Astrocyte (in vitro differentiated cells and primary cell): ENCODE results near the gene SLC10A2. TPM values are rescaled to one million over a fixed set of nuclear protein-coding genes. Genes with fewer than 3 reads are reported as not detected.

Source experiments
- DNase-seq: peaks from one replicate; pipeline ENCODE4 v3.0.0-alpha.2; 2010; ENCODE audit warnings: low read depth
- FAIRE-seq: peaks from 2 replicates; lab custom pipeline; 2011; peaks lifted over from hg19 to GRCh38; lab: Jason Lieb, UNC
- H2AFZ ChIP-seq: 2 replicates; pipeline ENCODE4 v1.6.0; 2012; ENCODE audit warnings: low read depth, low read length, inconsistent platforms
- H3K27ac ChIP-seq: 2 replicates; pipeline ENCODE4 v1.5.1; 2011; ENCODE audit warnings: low read depth, low read length, inconsistent platforms
- H3K27me3 ChIP-seq: 2 replicates; pipeline ENCODE4 v1.6.0; 2011; ENCODE audit warnings: low read length, inconsistent platforms; ENCODE audit not compliant: insufficient read depth
- H3K36me3 ChIP-seq: 2 replicates; pipeline ENCODE4 v1.5.1; 2011; ENCODE audit warnings: low read length, inconsistent platforms; ENCODE audit not compliant: insufficient read depth
- H3K4me1 ChIP-seq: 2 replicates; pipeline ENCODE4 v1.5.1; 2011; ENCODE audit warnings: low read length, inconsistent platforms; ENCODE audit not compliant: insufficient read depth
- H3K4me2 ChIP-seq: 2 replicates; pipeline ENCODE4 v1.6.0; 2012; ENCODE audit warnings: low read length, inconsistent platforms
- H3K4me3 ChIP-seq: 2 replicates; pipeline ENCODE4 v1.5.1; 2011; ENCODE audit warnings: low read depth, mild to moderate bottlenecking, low read length, inconsistent platforms; ENCODE audit not compliant: insufficient read depth
- H3K79me2 ChIP-seq: 2 replicates; pipeline ENCODE4 v1.6.0; 2012; ENCODE audit warnings: mild to moderate bottlenecking, low read length, inconsistent platforms; ENCODE audit not compliant: insufficient read depth
- H3K9ac ChIP-seq: 2 replicates; pipeline ENCODE4 v1.6.0; 2012; ENCODE audit warnings: mild to moderate bottlenecking, low read length, inconsistent platforms
- H3K9me3 ChIP-seq: 2 replicates; pipeline ENCODE4 v1.5.1; 2012; ENCODE audit warnings: low read depth, mild to moderate bottlenecking, low read length, inconsistent platforms; ENCODE audit not compliant: insufficient read depth
- H4K20me1 ChIP-seq: 2 replicates; pipeline ENCODE4 v1.6.0; 2012; ENCODE audit warnings: low read length, inconsistent platforms; ENCODE audit not compliant: insufficient read depth
- H3K27ac Mint-ChIP-seq: one replicate; pipeline ENCODE4 v1.8.0; 2021; ENCODE audit warnings: mild to moderate bottlenecking, mixed read lengths; ENCODE audit not compliant: unreplicated experiment
- H3K27me3 Mint-ChIP-seq: one replicate; pipeline ENCODE4 v1.8.0; 2021; ENCODE audit warnings: low read depth, mixed read lengths; ENCODE audit not compliant: unreplicated experiment
- H3K36me3 Mint-ChIP-seq: one replicate; pipeline ENCODE4 v1.8.0; 2021; ENCODE audit warnings: low read depth, mixed read lengths; ENCODE audit not compliant: unreplicated experiment
- H3K4me1 Mint-ChIP-seq: one replicate; pipeline ENCODE4 v1.8.0; 2021; ENCODE audit warnings: low read depth, mixed read lengths; ENCODE audit not compliant: unreplicated experiment
- H3K4me3 Mint-ChIP-seq: one replicate; pipeline ENCODE4 v1.8.0; 2021; ENCODE audit warnings: mild to moderate bottlenecking, moderate library complexity, mixed read lengths; ENCODE audit not compliant: unreplicated experiment
- H3K9me3 Mint-ChIP-seq: one replicate; pipeline ENCODE4 v1.8.0; 2021; ENCODE audit warnings: mild to moderate bottlenecking, mixed read lengths; ENCODE audit not compliant: unreplicated experiment
- CTCF ChIP-seq: IDR thresholded peaks from 2 replicates; pipeline ENCODE4 v1.5.1; 2011; ENCODE audit warnings: low read depth, mild to moderate bottlenecking, inconsistent platforms, low read length, moderate library complexity; ENCODE audit not compliant: insufficient read depth
- EZH2 ChIP-seq: IDR thresholded peaks from 2 replicates; pipeline ENCODE4 v1.6.1; 2012; ENCODE audit warnings: mild to moderate bottlenecking, low read length, inconsistent platforms; ENCODE audit not compliant: insufficient read depth
- total RNA-seq: library from RNA; stranded (reverse); gene quantifications from 2 replicates; pipeline ENCODE4 v1.2.1, GENCODE V29; 2021

SLC10A2 gene
- total RNA-seq, 1 donor from 2014 or later, result not detected

- Histone ChIP-seq H3K4me1 (no peaks in the 10 kb centered on the region), H3K4me3 (no peak overlapping the region), H4K20me1 (no peaks in the 10 kb centered on the region), H3K36me3 (no peaks in the 10 kb centered on the region), H3K9ac (no peak overlapping the region), H2AFZ (no peak overlapping the region), H3K9me3 (no peaks in the 10 kb centered on the region), H3K79me2 (no peaks in the 10 kb centered on the region), H3K27me3 (no peaks in the 10 kb centered on the region), H3K4me2 (no peak overlapping the region), H3K27ac (no peak overlapping the region)
- TF ChIP-seq EZH2 (no peak), CTCF (no peak)
- no peak for FAIRE-seq
- Mint-ChIP-seq H3K27me3 (no peaks in the 10 kb centered on the region), H3K36me3 (no peaks in the 10 kb centered on the region), H3K4me1 (no peaks in the 10 kb centered on the region), H3K9me3 (no peaks in the 10 kb centered on the region), H3K4me3 (no peak overlapping the region), H3K27ac (no peak overlapping the region)
- DNase-seq, result no peak
Observed at GRCh38 chr13:103066781-103067345, 646 bp upstream of the SLC10A2 start.

- Mint-ChIP-seq H3K27ac (no peak overlapping the region), H3K27me3 (no peaks in the 10 kb centered on the region), H3K36me3 (no peaks in the 10 kb centered on the region), H3K9me3 (peaks cover 2% of the 10 kb centered on the region), H3K4me3 (no peak overlapping the region), H3K4me1 (no peaks in the 10 kb centered on the region)
- H3K36me3 ChIP-seq, result no peaks in the 10 kb centered on the region
- H4K20me1 ChIP-seq, result no peaks in the 10 kb centered on the region
- no peaks in the 10 kb centered on the region for H3K79me2 ChIP-seq
- H3K9ac ChIP-seq, result no peak overlapping the region
- H2AFZ ChIP-seq, result no peak overlapping the region
- no peak for TF ChIP-seq CTCF
- TF ChIP-seq EZH2, result no peak
- H3K27me3 ChIP-seq, result no peaks in the 10 kb centered on the region
- H3K9me3 ChIP-seq, result peaks cover 3% of the 10 kb centered on the region
- no peak overlapping the region for H3K4me3 ChIP-seq
- no peak for DNase-seq
- no peaks in the 10 kb centered on the region for H3K4me1 ChIP-seq
- H3K27ac ChIP-seq, result no peak overlapping the region
- FAIRE-seq, result no peak
- H3K4me2 ChIP-seq, result no peak overlapping the region
Observed at GRCh38 chr13:103063376-103063775, 2.8 kb downstream of the SLC10A2 start.

- H3K27me3 Mint-ChIP-seq, result no peaks in the 10 kb centered on the region
- no peak for FAIRE-seq
- H3K9me3 ChIP-seq, result peaks cover 3% of the 10 kb centered on the region
- no peak overlapping the region for H3K27ac Mint-ChIP-seq
- H3K9ac ChIP-seq, result no peak overlapping the region
- H3K36me3 Mint-ChIP-seq, result no peaks in the 10 kb centered on the region
- no peaks in the 10 kb centered on the region for H3K4me1 ChIP-seq
- H2AFZ ChIP-seq, result no peak overlapping the region
- no peaks in the 10 kb centered on the region for H3K27me3 ChIP-seq
- H3K4me3 Mint-ChIP-seq, result no peak overlapping the region
- no peaks in the 10 kb centered on the region for H3K79me2 ChIP-seq
- no peak for DNase-seq
- no peak overlapping the region for H3K4me2 ChIP-seq
- H3K9me3 Mint-ChIP-seq, result peaks cover 10% of the 10 kb centered on the region
- H3K4me3 ChIP-seq, result no peak overlapping the region
- H3K36me3 ChIP-seq, result no peaks in the 10 kb centered on the region
- no peaks in the 10 kb centered on the region for H3K4me1 Mint-ChIP-seq
- H4K20me1 ChIP-seq, result no peaks in the 10 kb centered on the region
- no peak overlapping the region for H3K27ac ChIP-seq
- no peak for TF ChIP-seq CTCF
- no peak for TF ChIP-seq EZH2
Observed at GRCh38 chr13:103062079-103062478, 4.1 kb downstream of the SLC10A2 start.
